ENCODE data around the gene MYH11. TPM values are rescaled to one million over a fixed set of nuclear protein-coding genes. Genes with fewer than 3 reads are reported as not detected.

Gene MYH11
- polyA plus RNA-seq, 1 donor from 2014 or later: not detected

DNA sequence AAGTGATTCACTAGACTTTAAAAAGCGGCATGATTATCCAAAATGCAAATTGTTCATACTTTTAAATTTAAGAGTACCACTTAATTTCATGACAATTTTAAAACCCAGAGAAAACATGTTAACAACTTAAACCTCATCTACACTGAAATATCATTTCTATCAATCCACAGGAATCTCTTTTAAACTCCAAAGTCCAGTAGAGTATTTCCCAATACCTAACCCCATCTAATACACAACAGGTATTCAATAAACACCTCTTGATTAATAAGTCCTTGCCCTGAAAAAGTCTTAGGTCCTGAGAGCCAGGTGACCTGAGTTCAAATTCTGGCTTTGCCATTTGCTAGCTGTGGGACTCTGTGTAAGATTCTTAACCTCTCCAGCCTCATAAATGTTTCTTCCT lies 16.9 kb upstream of the MYH11 start:
- no peaks in the 10 kb centered on the region for H4K20me1 ChIP-seq (ENCODE audit: insufficient read depth)
- no peaks in the 10 kb centered on the region for H3K36me3 ChIP-seq (ENCODE audit: insufficient read depth, low read length)
- TF ChIP-seq POLR2AphosphoS5 (IDR thresholded peaks at IDR 0.05): no peak
- TF ChIP-seq, protein P1, sequence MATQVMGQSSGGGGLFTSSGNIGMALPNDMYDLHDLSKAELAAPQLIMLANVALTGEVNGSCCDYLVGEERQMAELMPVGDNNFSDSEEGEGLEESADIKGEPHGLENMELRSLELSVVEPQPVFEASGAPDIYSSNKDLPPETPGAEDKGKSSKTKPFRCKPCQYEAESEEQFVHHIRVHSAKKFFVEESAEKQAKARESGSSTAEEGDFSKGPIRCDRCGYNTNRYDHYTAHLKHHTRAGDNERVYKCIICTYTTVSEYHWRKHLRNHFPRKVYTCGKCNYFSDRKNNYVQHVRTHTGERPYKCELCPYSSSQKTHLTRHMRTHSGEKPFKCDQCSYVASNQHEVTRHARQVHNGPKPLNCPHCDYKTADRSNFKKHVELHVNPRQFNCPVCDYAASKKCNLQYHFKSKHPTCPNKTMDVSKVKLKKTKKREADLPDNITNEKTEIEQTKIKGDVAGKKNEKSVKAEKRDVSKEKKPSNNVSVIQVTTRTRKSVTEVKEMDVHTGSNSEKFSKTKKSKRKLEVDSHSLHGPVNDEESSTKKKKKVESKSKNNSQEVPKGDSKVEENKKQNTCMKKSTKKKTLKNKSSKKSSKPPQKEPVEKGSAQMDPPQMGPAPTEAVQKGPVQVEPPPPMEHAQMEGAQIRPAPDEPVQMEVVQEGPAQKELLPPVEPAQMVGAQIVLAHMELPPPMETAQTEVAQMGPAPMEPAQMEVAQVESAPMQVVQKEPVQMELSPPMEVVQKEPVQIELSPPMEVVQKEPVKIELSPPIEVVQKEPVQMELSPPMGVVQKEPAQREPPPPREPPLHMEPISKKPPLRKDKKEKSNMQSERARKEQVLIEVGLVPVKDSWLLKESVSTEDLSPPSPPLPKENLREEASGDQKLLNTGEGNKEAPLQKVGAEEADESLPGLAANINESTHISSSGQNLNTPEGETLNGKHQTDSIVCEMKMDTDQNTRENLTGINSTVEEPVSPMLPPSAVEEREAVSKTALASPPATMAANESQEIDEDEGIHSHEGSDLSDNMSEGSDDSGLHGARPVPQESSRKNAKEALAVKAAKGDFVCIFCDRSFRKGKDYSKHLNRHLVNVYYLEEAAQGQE (IDR thresholded peaks at IDR 0.05; ENCODE audit: borderline replicate concordance): no peak
- TF ChIP-seq MXI1 (conservative IDR thresholded peaks at IDR 0.05; ENCODE audit: poor library complexity, severe bottlenecking): no peak
- TF ChIP-seq SMC3 (conservative IDR thresholded peaks at IDR 0.05; ENCODE audit: poor library complexity): no peak
- no peak for TF ChIP-seq EP300 (conservative IDR thresholded peaks at IDR 0.05; ENCODE audit: poor library complexity, severe bottlenecking)
- TF ChIP-seq RAD21 (conservative IDR thresholded peaks at IDR 0.05): no peak
- TF ChIP-seq TAF1 (IDR thresholded peaks at IDR 0.05; ENCODE audit: low read depth): no peak
- no peak for TF ChIP-seq EZH2 (IDR thresholded peaks at IDR 0.05; ENCODE audit: borderline replicate concordance, insufficient read depth, low read length, poor library complexity, severe bottlenecking)
- TF ChIP-seq, protein P2, sequence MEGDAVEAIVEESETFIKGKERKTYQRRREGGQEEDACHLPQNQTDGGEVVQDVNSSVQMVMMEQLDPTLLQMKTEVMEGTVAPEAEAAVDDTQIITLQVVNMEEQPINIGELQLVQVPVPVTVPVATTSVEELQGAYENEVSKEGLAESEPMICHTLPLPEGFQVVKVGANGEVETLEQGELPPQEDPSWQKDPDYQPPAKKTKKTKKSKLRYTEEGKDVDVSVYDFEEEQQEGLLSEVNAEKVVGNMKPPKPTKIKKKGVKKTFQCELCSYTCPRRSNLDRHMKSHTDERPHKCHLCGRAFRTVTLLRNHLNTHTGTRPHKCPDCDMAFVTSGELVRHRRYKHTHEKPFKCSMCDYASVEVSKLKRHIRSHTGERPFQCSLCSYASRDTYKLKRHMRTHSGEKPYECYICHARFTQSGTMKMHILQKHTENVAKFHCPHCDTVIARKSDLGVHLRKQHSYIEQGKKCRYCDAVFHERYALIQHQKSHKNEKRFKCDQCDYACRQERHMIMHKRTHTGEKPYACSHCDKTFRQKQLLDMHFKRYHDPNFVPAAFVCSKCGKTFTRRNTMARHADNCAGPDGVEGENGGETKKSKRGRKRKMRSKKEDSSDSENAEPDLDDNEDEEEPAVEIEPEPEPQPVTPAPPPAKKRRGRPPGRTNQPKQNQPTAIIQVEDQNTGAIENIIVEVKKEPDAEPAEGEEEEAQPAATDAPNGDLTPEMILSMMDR (IDR thresholded peaks at IDR 0.05; ENCODE audit: poor library complexity, severe bottlenecking): no peak

DNA sequence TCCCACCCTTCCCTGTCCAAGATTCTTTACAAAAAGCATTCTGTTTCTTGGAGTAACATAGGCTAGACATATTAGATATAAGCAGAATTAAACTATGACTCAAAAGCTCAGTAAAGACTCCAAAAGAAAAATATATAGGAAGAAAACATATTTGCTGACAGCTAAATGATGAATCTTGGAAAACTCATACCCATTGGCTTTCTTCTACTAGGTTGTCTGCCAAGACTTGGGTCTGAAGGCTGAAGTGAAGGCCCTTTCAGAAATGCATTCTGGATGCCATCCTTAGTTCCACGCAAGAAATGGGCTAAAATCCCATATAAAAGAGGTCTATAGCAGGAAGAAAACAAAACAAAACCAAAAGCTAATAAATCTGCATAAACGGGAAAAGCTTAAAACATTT lies 16.5 kb upstream of the MYH11 start:
- no peaks in the 10 kb centered on the region for H3K27me3 ChIP-seq (ENCODE audit: insufficient read depth, low read depth, low read length)
- H3K27ac ChIP-seq (ENCODE audit: low read length): no peak overlapping the region
- no peaks in the 10 kb centered on the region for H3K36me3 ChIP-seq (ENCODE audit: insufficient read depth, low read length)

More for the DNA sequence above, 16.9 kb upstream of the MYH11 start:
- Histone ChIP-seq H3K9ac (ENCODE audit: low read length) (no peak overlapping the region), H3K79me2 (replicated peaks; ENCODE audit: insufficient read depth, low read length) (no peaks in the 10 kb centered on the region), H3K9me3 (ENCODE audit: low read length) (no peaks in the 10 kb centered on the region), H3K27me3 (ENCODE audit: insufficient read depth, low read depth, low read length) (no peaks in the 10 kb centered on the region), H2AFZ (ENCODE audit: low read depth, low read length) (no peak overlapping the region), H3F3A (ENCODE audit: insufficient read depth, low read length, poor library complexity, severe bottlenecking) (no peaks in the 10 kb centered on the region), H3K9me2 (ENCODE audit: insufficient read depth, low read length) (no peaks in the 10 kb centered on the region), H3K4me3 (ENCODE audit: low read length) (no peak overlapping the region), H3K27ac (ENCODE audit: low read length) (no peak overlapping the region), H3K4me2 (ENCODE audit: low read length) (no peak overlapping the region)

More for the DNA sequence above, 16.5 kb upstream of the MYH11 start:
- no peaks in the 10 kb centered on the region for H3F3A ChIP-seq (ENCODE audit: insufficient read depth, low read length, poor library complexity, severe bottlenecking)
- no peak overlapping the region for H3K4me2 ChIP-seq (ENCODE audit: low read length)
- no peak overlapping the region for H3K9ac ChIP-seq (ENCODE audit: low read length)
- no peaks in the 10 kb centered on the region for H3K9me3 ChIP-seq (ENCODE audit: low read length)
- H3K9me2 ChIP-seq (ENCODE audit: insufficient read depth, low read length): no peaks in the 10 kb centered on the region
- H3K79me2 ChIP-seq (replicated peaks; ENCODE audit: insufficient read depth, low read length): no peaks in the 10 kb centered on the region
- TF ChIP-seq POLR2AphosphoS5 (IDR thresholded peaks at IDR 0.05): no peak
- no peak for TF ChIP-seq RAD21 (conservative IDR thresholded peaks at IDR 0.05)
- TF ChIP-seq, protein P2 (IDR thresholded peaks at IDR 0.05; ENCODE audit: poor library complexity, severe bottlenecking): no peak
- no peak for TF ChIP-seq EZH2 (IDR thresholded peaks at IDR 0.05; ENCODE audit: borderline replicate concordance, insufficient read depth, low read length, poor library complexity, severe bottlenecking)
- TF ChIP-seq MXI1 (conservative IDR thresholded peaks at IDR 0.05; ENCODE audit: poor library complexity, severe bottlenecking): no peak
- TF ChIP-seq EP300 (conservative IDR thresholded peaks at IDR 0.05; ENCODE audit: poor library complexity, severe bottlenecking): no peak
- TF ChIP-seq, protein P1 (IDR thresholded peaks at IDR 0.05; ENCODE audit: borderline replicate concordance): no peak
- no peak for TF ChIP-seq TAF1 (IDR thresholded peaks at IDR 0.05; ENCODE audit: low read depth)
- no peak for TF ChIP-seq SMC3 (conservative IDR thresholded peaks at IDR 0.05; ENCODE audit: poor library complexity)
- H2AFZ ChIP-seq (ENCODE audit: low read depth, low read length): no peak overlapping the region
- no peak overlapping the region for H3K4me3 ChIP-seq (ENCODE audit: low read length)
- H4K20me1 ChIP-seq (ENCODE audit: insufficient read depth): no peaks in the 10 kb centered on the region

Data from neural cell (in vitro differentiated cells).